ENCODE results near the gene TRIM9.

The TRIM9 gene

DNA sequence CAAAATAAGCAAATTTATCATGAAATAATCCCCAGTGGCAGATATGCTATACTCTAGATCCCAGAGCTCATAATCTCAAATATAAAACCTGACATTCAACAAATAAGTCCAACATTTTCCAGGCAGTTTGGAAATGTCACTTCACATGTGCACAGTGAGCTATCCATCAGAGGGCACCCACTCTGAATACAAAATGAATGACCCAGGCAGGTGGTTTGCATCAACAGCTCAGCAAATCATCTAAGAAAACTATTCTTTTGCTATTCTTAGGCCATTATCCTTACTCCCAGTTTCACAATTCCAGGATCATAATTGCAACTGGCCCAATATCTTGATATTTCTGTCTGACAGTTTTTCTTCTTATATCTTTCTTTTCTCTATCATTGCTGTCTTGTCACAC, 38.5 kb downstream of the TRIM9 start:
- no peak for DNase-seq

DNA sequence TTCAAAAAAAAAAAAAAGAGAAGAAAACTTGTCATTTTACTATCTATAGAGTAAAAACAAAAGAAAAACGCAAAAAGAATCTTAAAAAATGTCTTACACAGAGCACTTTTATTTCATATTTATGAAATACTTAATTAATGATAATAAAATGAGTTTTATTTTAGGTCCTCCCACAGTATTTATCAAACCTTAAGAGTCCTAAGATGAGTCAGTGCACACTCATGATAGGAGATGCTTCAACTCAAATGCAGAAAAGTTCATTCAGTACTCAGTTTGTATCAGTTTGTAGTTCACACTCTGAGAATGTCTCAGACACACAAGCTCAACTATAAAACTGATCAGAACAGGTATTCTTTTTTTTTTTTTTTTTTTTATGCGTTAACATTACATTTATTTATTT, 41.7 kb downstream of the TRIM9 start:
- peak in 1 of 3 donors; percentile 1 for DNase-seq

DNA sequence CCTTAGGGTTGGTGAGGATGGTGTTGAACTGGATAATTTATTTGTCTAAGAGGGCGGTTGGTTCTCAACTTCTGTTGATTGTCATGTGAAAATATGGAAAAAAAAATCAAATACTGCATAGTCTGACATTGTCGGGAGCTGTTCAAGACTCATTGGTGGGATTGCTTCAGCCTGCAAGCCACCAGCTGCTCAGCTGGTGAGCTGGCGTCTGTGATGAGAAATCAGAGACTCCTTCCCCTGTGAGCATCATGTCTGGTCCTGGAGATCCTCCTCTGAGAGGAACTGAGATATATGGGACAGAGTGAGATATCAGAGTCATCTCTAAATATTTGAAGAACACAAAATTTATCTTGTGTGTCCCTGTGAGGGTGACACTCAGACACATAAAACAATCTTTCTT, 49.9 kb downstream of the TRIM9 start:
- DNase-seq: no peak

DNA sequence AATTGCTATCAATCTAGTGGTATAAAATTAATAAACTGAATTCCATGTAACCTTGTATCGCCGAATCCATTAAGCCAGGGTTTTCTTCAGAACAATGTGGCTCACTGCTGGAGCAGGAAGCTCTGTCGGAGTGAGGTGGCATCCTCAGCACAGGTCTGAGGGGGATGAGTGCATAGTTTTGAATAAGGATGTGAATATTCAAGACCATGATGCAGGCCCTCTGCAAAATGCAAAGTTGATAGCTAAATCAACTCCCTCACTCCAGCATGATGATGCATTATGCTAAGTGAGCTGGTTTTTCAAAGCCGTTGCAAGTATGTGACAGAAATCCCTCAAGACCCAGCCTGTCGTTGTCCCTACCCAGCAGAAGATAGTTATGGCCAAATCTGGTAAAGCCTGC, 53.0 kb downstream of the TRIM9 start:
- DNase-seq: no peak

DNA sequence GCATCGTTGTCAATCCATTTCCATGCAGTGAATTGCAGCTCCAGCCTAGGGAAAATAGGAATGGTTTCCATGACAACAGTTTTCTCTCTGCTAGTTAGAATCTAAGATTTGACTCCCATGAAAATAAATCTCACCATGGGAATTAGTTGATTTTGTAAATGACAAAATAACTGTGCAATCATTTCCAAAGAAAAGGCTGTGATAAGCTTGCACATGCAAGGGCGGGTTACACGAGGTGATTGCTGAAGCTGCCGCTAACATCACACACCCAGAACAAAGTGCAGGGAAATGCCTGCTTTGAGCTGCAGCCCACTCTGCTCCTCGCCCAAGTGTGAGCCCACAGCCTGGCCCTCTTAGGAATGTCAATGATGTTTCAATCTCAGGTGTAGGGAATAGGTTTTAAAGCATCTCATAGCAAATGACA, 53.8 kb downstream of the TRIM9 start:
- DNase-seq: no peak

DNA sequence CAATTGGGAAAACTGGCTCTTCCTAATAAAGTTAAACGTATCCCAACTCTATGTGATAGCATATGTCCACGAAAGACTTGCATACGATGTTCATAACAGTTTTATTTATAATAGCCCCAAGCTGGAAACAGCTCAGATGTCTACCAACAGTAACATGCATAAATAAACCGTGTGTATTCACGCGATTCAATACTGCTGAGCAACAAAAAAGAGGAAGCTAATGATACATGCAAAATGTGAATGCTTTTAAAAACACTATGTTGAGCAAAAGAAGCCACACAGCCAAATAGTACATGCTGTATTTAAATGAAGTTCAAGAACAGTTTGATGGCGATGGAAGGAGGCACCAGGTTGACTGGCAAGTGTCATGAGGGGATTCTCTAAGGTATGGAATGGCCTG, 55.7 kb downstream of the TRIM9 start:
- DNase-seq: peak; percentile 17 to 25 (median 19)

DNA sequence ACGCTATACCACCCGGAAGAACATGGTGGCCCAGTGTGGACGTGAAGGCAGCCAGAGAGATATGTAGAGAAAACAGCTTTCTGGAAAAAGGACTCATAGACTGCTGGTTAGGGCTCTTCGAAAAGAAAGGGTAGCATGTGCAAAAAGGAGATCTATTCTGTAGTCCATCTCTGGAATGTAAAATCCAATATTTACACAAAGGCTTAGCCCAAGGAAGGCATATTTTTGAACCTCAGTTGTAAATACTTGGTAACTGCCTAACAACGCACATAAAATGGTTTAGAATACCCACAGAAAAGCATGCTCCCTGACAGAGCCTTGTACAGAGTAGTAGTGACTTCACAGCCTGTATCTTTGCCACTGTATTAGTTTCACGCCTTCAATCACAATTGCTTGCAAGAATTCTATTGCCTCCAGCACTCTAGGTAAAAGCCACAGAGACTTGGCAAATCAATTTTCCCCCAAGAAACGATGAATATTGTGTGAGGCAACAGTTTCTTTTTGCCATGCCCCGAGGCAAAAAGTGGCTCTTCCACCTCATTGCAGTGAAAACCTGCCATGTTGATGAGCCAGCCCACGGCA, 59.2 kb downstream of the TRIM9 start:
- no peak for DNase-seq

DNA sequence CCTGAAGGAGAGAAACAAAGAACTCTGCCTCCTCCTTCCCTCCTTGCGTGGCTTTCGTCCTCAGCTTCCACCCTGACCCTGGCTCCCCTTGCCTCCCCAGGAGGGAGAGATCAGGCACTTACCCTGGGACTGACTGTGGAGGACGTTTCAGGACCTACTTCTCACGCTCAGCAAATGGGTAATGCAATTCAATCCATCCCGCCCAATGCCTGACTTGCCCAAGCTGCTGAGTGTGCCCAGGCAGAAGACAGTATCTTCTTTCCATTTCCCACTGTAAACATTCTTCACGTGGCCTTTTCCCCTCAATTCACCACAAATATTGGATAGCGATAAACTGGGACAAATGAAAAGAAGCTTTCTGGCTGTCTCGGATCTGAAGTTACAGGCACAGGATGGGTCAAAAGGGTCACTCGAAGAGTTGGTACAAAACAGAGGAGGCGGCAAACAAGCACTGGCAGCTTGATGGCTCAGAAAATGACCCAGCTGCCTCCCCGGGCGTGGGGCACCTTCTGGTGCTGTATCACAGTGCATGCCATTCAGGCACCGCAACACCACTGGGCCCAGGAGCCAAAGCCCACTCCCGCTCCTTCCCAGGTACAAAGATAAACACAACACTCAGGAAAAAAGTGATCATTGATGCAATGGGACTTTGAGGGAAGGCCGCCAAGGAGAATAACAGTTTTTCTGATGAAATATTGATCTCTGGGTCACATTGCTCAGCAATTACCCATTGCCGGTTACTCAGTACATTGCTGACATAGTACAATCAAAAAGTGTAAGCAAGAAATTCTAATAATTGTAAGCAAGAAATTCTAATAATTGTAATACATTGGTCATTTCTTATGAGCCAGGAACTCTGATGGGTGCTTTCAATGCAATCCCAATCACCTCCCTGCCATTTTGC, 65.8 kb downstream of the TRIM9 start:
- DNase-seq: no peak

DNA sequence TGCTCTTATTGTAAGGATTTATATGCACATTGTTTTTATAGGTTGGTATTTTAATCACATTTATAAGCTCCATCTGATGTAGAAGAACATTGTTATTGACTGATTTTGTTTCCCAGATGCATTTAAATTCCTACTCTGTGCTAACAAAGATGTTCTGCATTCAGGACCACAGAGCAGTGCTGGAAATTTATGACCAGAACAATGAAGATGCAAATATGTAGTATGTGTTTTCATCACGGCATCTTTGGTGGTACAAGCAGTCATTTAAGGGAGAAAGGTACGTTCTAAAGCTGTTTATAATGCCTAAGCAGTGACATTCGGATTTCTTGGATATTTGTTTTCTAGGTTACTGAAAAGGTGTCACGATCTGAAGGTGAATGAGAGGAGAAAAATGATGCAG, 66.5 kb downstream of the TRIM9 start:
- DNase-seq: no peak

DNA sequence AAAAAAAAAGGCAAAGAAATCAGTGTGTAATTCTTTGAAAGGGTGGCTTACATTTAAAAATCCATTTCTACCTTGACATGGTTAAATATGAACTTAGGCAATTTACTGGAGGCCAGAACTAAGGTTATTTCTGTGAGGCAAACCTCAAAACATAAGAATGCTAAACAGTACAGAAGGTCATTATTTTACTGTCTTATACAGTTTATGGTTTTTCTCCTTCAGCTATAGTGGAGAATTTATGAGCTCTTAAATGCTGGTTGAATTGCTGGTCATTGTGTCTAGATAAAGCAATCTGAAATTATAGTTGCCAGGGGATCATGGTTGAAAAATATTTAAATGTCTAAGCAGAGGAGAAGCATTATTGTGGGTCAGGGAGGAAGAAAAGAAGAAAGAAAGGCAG, 70.5 kb downstream of the TRIM9 start:
- DNase-seq: no peak

DNA sequence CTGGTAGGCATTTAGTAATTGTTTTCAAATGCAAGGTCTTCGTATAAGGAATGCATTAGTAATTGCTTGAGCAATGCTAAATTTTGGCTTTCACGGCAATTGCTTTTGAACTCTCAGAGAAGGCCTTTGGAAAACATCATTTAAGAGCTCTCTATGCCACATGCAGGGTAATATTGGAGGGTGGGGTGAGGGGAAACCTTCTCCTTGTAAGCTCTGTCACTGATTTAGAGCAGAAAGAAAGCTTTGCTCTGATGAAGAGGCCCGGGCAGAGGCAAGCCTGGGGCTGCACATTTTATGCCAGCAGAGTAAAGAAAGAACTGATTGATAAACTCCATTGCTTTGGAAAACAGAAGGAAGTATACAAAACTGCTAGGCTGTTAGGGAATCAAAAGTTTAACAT, 70.9 kb downstream of the TRIM9 start:
- no peak for DNase-seq

DNA sequence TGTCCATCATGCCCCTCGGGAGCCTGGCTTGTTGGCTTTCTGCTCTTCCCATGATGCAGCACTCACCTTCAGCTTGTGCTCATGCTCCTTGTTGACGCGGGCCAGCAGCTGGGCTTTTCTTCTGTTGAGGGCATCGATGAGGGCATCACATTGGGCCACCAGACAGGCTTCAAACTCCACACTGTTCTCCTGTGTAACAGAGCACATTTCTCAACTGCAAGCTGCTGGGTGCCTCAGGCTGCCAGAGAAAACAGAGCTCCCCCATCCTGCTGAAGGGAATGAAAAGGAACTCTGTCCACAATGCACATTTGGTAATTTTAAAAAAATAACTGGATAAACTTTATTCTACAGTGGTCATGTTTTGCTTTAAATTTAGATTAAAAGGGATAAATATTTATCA, 72.1 kb downstream of the TRIM9 start:
- DNase-seq: no peak

DNA sequence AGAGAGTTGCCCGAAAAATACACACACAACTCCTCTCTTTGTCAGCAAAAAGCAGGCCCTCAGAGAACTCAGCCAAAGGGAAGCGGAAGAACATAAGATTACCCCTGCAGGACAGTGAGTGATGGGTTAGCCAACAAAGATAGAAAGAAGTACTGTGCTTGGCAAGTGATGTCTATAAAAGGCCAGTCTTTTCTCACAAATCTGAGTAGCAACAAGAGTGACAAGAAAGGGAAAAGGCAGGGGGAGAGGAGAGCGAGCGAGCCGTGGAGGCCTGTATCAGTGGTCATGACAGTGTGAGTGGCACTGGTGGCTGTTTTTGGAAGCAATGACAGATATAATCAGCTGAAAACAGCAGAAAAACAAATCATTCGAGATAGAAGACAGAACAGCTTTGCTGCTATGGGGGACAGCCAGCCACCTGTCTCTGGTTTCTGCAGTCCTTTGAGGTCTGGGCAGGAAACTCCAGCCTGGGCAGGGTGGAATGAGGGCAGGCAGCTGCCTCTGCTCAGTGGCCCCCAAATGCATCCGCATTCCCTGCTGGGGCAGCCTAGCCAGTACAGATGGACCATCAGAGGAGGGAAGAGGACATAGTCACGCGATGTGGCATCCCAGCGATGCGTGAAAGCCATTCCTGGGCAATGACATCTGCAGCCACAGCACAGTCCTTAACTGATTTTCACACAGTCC, 74.7 kb downstream of the TRIM9 start:
- no peak for DNase-seq

DNA sequence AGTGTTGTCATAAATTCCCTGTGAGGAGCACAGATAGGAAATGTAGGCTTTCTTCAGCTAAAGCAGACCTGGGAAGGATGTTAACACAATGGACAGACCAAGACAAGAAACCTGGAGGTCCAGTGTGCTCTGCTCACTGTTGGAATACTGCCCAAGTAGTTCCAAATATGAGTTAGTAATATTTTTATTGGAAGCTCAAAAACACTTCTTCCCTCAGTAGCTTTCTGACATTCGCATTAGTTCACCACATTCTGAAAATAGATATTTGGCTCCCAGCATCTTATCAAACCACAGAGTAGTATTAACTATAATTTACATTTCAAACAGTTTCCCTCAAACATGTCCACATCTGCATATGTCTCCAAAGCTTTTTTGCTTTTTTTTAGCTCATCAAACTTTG, 75.8 kb downstream of the TRIM9 start:
- DNase-seq: no peak

DNA sequence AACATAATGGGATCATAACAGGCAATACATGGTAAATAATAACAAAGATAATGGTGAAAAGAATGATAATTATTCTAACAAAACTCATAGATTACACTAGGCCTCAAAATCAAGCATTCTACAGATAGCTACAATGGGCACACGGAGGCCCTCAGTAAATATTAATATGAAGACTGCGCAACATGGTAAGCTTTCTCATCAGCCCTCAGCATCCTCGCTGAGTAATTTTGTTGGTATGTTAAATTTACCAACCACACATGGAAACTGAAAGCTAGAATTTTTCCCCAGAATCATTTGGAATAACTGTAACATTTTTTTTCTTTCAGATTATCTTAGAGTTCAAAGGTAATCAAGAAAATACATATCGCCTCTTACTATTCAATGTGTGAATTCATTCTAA, 76.4 kb downstream of the TRIM9 start:
- no peak for DNase-seq

DNA sequence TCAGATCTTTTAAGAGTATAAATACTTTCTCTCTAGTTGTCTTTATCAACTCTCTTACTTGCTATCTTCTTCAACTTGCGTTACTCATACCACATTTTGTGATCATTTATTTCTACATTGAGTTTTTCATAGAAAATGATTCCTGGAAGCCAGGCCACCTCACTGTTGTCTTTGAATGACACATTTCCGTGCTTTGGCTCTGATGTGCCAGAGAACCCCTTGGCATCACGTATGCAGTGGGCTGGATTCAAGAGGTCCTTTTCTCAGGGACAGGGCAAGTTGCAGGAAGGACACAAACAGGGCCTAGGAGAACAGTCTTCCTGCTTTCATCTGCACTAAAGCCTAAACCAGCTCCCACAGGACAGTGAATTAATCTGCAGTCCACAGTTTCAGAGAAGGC, 80.3 kb downstream of the TRIM9 start:
- no peak for DNase-seq

DNA sequence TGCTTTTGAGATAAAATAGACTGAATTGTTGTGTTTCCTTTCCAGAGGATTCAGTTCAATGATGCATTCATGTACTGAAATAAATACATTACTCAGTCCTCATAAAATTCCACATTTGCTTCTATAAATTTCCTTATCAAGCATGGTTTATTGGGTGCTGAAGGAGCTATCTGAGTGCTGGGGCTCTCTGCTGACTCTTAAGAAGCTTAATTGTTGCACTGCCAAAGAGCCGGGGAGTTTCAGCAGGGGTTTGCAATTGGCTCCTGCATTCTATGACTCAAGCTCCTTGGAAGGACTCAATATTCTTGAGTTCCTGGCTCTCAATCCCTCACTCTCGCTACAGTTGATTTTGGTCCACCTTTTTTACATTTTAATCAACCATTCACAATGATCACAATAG, 80.8 kb downstream of the TRIM9 start:
- DNase-seq: no peak

DNA sequence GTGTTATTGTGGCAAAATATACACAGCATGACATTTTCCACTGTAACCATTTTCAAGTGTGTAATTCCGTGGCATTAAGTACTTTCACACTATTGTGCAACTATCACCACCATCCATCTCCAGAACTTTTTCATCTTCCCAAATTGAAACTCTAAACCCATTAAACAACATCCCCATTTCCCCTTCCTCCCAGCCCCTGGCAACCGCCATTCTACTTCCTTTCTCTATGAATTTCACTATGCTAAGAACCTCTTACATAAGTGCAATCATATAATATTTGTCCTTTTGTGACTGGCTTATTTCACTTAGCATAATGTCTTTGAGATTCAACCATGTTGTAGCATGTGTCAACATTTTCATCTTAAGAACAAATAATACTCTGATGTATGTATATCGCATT, 82.8 kb downstream of the TRIM9 start:
- DNase-seq: peak; percentile 21 to 38 (median 26)

DNA sequence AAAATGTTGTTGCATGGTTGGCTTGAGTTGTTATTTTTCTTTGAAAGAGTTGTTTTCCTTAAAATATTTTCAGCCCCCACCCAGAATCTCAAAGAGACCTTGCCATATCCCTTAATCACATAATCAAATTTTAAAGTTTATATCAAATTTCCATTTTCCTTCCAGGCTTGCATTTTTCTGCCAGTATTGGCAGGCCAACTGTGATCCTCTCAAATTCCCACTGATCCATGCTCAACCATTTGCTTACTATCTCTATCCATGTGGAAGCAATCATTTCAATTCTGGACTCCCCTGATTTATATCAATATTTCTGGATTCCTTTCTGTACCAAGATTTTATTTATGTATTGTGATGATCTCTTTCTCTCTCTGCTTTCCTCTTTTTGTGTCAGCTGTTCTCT, 86.5 kb downstream of the TRIM9 start:
- DNase-seq: no peak

DNA sequence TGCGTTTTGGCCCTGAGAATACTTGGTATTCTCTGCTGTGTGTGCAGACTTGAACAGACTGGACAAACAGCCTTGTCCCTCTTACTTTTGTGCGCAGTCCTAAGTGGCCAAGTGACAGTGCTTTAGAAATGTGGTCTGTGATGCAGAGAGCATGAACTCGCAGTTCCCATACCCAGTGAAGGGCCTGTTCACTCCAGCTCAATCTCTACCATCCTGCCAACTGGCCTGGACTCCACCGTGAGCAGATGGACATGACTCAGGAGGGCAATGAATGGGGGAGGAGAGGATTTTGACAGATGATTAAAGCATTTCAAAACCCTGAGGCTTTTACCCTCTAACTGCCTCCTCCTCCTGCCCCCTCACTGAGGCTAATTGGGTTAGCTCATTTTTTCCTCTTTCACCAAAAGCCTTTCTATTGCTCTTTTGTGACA, 88.1 kb downstream of the TRIM9 start:
- DNase-seq: peak; percentile 77 to 88 (median 79)

DNA sequence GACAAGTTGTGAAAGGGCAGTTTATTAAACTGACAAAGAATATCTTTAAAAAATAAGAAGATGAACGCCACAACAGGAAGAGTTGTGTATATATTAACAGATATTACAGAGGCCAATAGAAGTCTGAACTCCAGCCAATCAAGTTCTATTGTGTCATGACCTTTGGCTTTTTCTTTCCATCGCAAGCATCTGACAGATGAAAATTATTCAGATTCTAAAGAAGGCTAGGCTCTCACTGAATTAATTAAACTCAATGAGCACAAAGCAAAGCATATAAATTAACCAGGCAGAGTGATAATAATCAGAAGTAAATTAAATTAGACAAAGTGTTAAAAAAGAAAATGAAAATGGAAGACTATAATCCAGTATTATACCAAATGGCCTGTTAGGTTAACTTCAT, 88.6 kb downstream of the TRIM9 start:
- DNase-seq: no peak

DNA sequence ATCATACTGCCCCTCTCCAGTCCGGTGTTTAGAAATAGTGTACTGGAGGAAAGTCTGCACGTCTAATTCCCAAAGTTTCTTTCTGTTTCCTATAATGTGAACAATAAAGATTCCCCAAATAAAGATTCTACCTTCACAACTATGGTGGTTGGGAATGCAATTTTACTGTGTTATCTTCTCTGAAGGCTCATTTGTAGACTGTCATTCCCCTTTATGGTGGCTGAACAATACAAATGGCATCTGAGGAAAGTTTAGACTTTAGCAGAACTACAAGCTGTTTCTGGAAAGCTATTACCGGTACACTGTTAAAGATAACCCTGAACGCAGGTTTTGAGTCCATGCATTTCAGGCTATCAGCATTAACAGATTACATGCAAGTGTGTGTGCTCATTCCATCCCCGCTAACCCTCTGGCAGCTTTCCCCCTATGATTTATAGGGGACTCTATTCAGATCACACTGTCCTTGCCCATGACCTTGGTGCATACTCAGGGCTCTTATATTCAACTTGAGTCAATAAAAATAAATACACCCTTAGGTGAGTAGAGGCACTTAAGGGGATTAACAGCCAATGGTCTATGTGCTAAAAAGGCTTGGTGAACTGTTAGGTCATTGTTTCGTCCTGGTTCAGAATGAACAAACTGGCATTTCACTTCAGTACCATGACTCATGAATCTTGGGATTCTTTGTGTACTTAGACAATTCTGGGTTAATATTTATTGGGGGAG, 89.9 kb downstream of the TRIM9 start:
- peak; percentile 48 to 71 (median 62) for DNase-seq

DNA sequence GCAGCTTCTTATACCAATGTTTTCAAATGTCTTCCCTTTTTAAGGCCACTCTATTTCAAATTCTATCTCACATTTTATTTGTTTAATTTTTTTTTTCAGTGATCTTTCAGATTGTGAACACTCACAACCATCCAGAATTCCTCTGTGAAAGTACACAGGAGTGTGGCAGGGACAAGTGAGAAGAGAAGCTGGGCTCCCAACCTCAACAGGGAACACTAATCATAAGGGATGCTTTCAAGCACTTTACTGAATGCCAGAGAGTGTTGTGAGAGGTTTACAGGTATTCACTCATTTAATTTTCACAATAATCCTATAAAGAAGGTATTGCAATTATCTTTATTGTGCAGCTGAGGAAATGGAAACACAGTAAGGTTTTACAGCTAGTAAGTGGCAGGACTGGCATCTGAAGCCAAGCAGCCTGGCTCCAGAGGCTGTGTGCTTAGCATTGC, 90.5 kb downstream of the TRIM9 start:
- DNase-seq: no peak
